SU-DHL-6 (cell line): ENCODE measurements around the gene TSPAN17.

ENCODE experiments used
- EZH2phosphoT487 ChIP-seq: fragments of 200-600 bp; sonication (generic), shearing (Covaris generic); conservative IDR thresholded peaks from 2 replicates; pipeline ENCODE4 v1.6.1; 2018; ENCODE audit warnings: mild to moderate bottlenecking, antibody characterized with exemption, low read length, moderate library complexity, mixed read lengths
- TF ChIP-seq, protein P1 (sequence below): fragments of 200-600 bp; sonication (generic); IDR thresholded peaks from one replicate; pipeline ENCODE4 v1.5.1; 2017; ENCODE audit warnings: antibody characterized with exemption, mild to moderate bottlenecking, low read length, moderate library complexity; ENCODE audit not compliant: insufficient read depth, poor library complexity, severe bottlenecking

DNA sequence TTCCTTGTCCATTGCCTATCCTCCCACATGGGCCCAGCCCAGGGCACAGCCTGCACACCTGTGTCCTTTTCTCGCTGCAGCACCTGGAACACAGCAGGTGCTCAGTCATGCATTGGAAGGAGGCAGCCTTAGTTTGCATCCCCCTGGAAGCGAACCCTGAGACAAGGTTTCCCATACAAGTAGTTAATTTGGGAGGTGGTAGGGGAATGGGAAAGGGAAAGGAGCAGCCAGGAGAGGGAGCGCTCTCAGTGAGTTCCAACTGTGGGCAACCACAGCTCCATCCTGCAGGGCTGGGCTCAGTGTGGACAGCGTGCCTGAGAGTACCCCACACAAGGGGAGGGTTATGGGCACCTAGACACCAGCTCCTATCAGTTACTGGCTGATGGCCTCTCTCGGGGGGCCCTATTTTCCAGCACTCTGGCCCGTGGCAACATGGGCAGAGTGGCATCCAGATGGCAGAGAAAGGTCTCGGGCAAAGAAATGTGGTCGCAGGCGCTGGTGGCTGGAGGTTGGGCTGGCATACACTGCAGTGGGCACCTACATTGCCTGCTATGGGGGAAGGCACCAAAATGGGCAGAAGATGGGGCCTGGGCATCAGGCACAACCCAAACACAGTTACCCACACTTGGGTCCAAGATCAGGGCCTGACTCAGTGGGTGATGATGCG lies 50.1 kb downstream of the TSPAN17 start:
- TF ChIP-seq, protein P1, sequence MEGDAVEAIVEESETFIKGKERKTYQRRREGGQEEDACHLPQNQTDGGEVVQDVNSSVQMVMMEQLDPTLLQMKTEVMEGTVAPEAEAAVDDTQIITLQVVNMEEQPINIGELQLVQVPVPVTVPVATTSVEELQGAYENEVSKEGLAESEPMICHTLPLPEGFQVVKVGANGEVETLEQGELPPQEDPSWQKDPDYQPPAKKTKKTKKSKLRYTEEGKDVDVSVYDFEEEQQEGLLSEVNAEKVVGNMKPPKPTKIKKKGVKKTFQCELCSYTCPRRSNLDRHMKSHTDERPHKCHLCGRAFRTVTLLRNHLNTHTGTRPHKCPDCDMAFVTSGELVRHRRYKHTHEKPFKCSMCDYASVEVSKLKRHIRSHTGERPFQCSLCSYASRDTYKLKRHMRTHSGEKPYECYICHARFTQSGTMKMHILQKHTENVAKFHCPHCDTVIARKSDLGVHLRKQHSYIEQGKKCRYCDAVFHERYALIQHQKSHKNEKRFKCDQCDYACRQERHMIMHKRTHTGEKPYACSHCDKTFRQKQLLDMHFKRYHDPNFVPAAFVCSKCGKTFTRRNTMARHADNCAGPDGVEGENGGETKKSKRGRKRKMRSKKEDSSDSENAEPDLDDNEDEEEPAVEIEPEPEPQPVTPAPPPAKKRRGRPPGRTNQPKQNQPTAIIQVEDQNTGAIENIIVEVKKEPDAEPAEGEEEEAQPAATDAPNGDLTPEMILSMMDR = no peak
- no peak for TF ChIP-seq EZH2phosphoT487
